Measurements from ENCODE around the gene UNC13A.

GRCh38 chr19:17665058-17665457 lies 23.1 kb downstream of the UNC13A start:
- TF ChIP-seq TARDBP (IDR thresholded peaks at IDR 0.05) (no peak), SUZ12 (IDR thresholded peaks at IDR 0.05) (no peak), FOXM1 (IDR thresholded peaks at IDR 0.05; ENCODE audit: borderline replicate concordance) (no peak), ARNT (IDR thresholded peaks at IDR 0.05) (no peak), CTBP1 (IDR thresholded peaks at IDR 0.05; ENCODE audit: borderline replicate concordance) (no peak), SP1 (IDR thresholded peaks at IDR 0.05) (no peak), FOXK2 (IDR thresholded peaks at IDR 0.05) (no peak), BHLHE40 (IDR thresholded peaks at IDR 0.05; ENCODE audit: borderline replicate concordance) (no peak), ZNF384 (IDR thresholded peaks at IDR 0.05) (no peak), L3MBTL2 (conservative IDR thresholded peaks at IDR 0.05) (no peak), PKNOX1 (IDR thresholded peaks at IDR 0.05) (no peak), NFRKB (IDR thresholded peaks at IDR 0.05) (no peak)
